Tibial nerve (tissue), 4 donors: ENCODE results near the gene RETNLB. TPM values are rescaled to one million over a fixed set of nuclear protein-coding genes. Genes with fewer than 3 reads are reported as not detected.

ENCODE experiments used
- DNase-seq, 2 donors: peaks; one replicate each; pipeline ENCODE4 v3.0.0-alpha.2; 2019; ENCODE audit warnings: low spot score in 2 of 2
- H3K27ac ChIP-seq, 4 donors: fragments of 200-600 bp; sonication (generic) in 3 of 4; one replicate each; pipeline ENCODE4 v1.5.1; 2017 to 2019; ENCODE audit warnings: mild to moderate bottlenecking in 1 of 4
- H3K27me3 ChIP-seq, 2 donors: fragments of 200-600 bp; sonication (generic) in 1 of 2; one replicate each; pipeline versions ENCODE4 v1.5.1 to v1.6.0; 2017 to 2019
- H3K36me3 ChIP-seq, 3 donors: fragments of 200-600 bp; sonication (generic); one replicate each; pipeline ENCODE4 v1.5.1; 2018 to 2019
- H3K4me1 ChIP-seq, 4 donors: fragments of 200-600 bp; sonication (generic) in 3 of 4; one replicate each; pipeline ENCODE4 v1.5.1; 2017 to 2019
- H3K4me3 ChIP-seq, 4 donors: fragments of 200-600 bp; sonication (generic) in 3 of 4; one replicate each; pipeline ENCODE4 v1.5.1; 2017 to 2019; ENCODE audit warnings: mild to moderate bottlenecking in 1 of 4, moderate library complexity in 1 of 4
- H3K9me3 ChIP-seq, 4 donors: fragments of 200-600 bp; sonication (generic) in 3 of 4; one replicate each; pipeline ENCODE4 v1.5.1; 2017 to 2019
- EP300 ChIP-seq, 2 donors: sonication (generic); formaldehyde crosslinking; IDR thresholded peaks; one replicate each; pipeline ENCODE4 v1.6.1; 2017; ENCODE audit warnings: antibody characterized with exemption in 2 of 2, mild to moderate bottlenecking in 1 of 2
- POLR2A ChIP-seq, 2 donors: fragments of 450-650 bp; IDR thresholded peaks; one replicate each; pipeline ENCODE4 v1.6.1; 2017; ENCODE audit warnings: antibody characterized with exemption in 2 of 2, mild to moderate bottlenecking in 2 of 2, moderate library complexity in 2 of 2
- WGBS, 2 donors: methylation state at CpG; one replicate each; pipeline ENCODE4 v1.1.5; 2018; 5-methylcytosine and 5-hydroxymethylcytosine counted together
- total RNA-seq, 4 donors: library from RNA; depleted of rRNA; stranded (reverse); fragments of >200 nt; gene quantifications; one replicate each; pipeline ENCODE4 v1.1.0, GENCODE V29; 2016
- TF ChIP-seq, protein P1 (sequence below), 5 experiments: fragments of 200-600 bp in 3 of 5; fragments of 450-650 bp in 2 of 5; sonication (generic) in 3 of 5; IDR thresholded peaks; one replicate each; pipeline ENCODE4 v1.5.1; 2016 to 2019; ENCODE audit warnings: antibody characterized with exemption in 5 of 5, mild to moderate bottlenecking in 3 of 5, moderate library complexity in 2 of 5

The RETNLB gene
- total RNA-seq, 4 donors from 2014 or later = not detected

DNA sequence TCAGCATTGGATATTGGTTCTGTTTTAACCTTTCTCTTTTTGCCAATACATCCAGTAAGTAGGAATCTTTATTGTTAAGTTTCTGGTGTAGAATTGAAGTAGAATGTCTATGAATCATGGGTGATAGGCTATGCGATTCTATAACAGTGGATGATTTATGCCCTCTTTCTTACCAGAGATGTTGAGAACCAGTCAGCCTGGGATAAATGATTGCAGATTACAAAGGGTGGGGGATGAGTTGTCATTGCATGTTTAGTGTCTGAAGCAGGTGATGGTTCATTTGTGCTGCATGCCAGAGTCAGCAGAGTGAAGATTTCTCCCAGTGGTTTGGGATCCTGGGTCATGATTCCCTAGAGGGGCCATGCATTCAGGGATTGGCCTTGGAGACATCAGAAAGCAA, 14.3 kb downstream of the RETNLB start:
- TF ChIP-seq EP300 (IDR thresholded peaks at IDR 0.05) (no peak), POLR2A (IDR thresholded peaks at IDR 0.05) (no peak)
- TF ChIP-seq, protein P1, sequence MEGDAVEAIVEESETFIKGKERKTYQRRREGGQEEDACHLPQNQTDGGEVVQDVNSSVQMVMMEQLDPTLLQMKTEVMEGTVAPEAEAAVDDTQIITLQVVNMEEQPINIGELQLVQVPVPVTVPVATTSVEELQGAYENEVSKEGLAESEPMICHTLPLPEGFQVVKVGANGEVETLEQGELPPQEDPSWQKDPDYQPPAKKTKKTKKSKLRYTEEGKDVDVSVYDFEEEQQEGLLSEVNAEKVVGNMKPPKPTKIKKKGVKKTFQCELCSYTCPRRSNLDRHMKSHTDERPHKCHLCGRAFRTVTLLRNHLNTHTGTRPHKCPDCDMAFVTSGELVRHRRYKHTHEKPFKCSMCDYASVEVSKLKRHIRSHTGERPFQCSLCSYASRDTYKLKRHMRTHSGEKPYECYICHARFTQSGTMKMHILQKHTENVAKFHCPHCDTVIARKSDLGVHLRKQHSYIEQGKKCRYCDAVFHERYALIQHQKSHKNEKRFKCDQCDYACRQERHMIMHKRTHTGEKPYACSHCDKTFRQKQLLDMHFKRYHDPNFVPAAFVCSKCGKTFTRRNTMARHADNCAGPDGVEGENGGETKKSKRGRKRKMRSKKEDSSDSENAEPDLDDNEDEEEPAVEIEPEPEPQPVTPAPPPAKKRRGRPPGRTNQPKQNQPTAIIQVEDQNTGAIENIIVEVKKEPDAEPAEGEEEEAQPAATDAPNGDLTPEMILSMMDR (IDR thresholded peaks at IDR 0.05) = no peak
- no peaks in the 10 kb centered on the region for H3K4me1 ChIP-seq
- H3K36me3 ChIP-seq = no peaks in the 10 kb centered on the region
- no peak overlapping the region for H3K27ac ChIP-seq
- no peaks in the 10 kb centered on the region for H3K27me3 ChIP-seq
- DNase-seq = no peak
- 85 to 90% methylated on average over 1 of the region's 1 CpG for WGBS, 2 donors
- H3K9me3 ChIP-seq = peaks cover 0 to 8% (median 0%) of the 10 kb centered on the region in 4 donors
- no peak overlapping the region for H3K4me3 ChIP-seq

GRCh38 chr3:108736821-108737220, 20.4 kb downstream of the RETNLB start:
- TF ChIP-seq EP300 (IDR thresholded peaks at IDR 0.05) (no peak), POLR2A (IDR thresholded peaks at IDR 0.05) (no peak)
- TF ChIP-seq, protein P1 (IDR thresholded peaks at IDR 0.05) = no peak
- no peak overlapping the region for H3K27ac ChIP-seq
- no peaks in the 10 kb centered on the region for H3K4me1 ChIP-seq
- H3K27me3 ChIP-seq = no peaks in the 10 kb centered on the region
- WGBS, 2 donors = 66 to 73% methylated on average over 6 of the region's 6 CpGs
- no peaks in the 10 kb centered on the region for H3K36me3 ChIP-seq
- no peaks in the 10 kb centered on the region for H3K9me3 ChIP-seq
- H3K4me3 ChIP-seq = no peak overlapping the region
- DNase-seq = no peak

- no peak for DNase-seq
- 48 to 59% methylated on average over 1 of the region's 1 CpG for WGBS, 2 donors
- Histone ChIP-seq H3K27ac (no peak overlapping the region), H3K9me3 (no peaks in the 10 kb centered on the region), H3K27me3 (no peaks in the 10 kb centered on the region), H3K4me3 (no peak overlapping the region), H3K4me1 (no peaks in the 10 kb centered on the region), H3K36me3 (no peaks in the 10 kb centered on the region)
- TF ChIP-seq, protein P1 (IDR thresholded peaks at IDR 0.05) = no peak
- no peak for TF ChIP-seq EP300 (IDR thresholded peaks at IDR 0.05)
These were observed 28.3 kb downstream of the RETNLB start for GRCh38 chr3:108728934-108729333.

- Histone ChIP-seq H3K4me3 (no peak overlapping the region), H3K4me1 (no peaks in the 10 kb centered on the region), H3K36me3 (no peaks in the 10 kb centered on the region), H3K27ac (no peak overlapping the region), H3K27me3 (no peaks in the 10 kb centered on the region), H3K9me3 (no peaks in the 10 kb centered on the region)
- TF ChIP-seq, protein P1 (IDR thresholded peaks at IDR 0.05) = no peak
- DNase-seq = no peak
These were observed 29.1 kb downstream of the RETNLB start for GRCh38 chr3:108728105-108728504.

DNA sequence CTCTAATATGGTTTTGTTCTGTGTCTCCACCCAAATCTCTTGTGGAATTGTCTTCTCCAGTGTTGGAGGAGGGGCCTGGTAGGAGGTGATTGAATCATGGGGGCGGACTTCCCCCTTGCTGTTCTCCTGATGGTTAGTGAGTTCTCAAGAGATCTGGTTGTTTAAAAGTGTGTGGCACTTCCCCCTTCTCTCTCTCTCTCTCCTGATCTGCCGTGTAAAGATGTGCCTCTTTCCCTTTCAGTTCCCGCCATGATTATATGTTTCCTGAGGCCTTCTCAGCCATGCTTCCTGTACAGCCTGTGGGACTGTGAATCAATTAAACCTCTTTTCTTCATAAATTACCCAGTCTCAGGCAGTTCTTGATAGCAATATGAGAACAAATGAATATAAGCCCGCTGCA, 33.1 kb downstream of the RETNLB start:
- WGBS, 2 donors = 66 to 79% methylated on average over 4 of the region's 4 CpGs
- DNase-seq = no peak
- no peaks in the 10 kb centered on the region for H3K36me3 ChIP-seq
- H3K27ac ChIP-seq = no peak overlapping the region
- H3K4me1 ChIP-seq = no peaks in the 10 kb centered on the region
- TF ChIP-seq, protein P1 (IDR thresholded peaks at IDR 0.05) = no peak
- no peak for TF ChIP-seq POLR2A (IDR thresholded peaks at IDR 0.05)
- TF ChIP-seq EP300 (IDR thresholded peaks at IDR 0.05) = no peak
- no peaks in the 10 kb centered on the region for H3K27me3 ChIP-seq
- no peaks in the 10 kb centered on the region for H3K9me3 ChIP-seq
- no peak overlapping the region for H3K4me3 ChIP-seq
